HCT116 (cell line): Measurements from ENCODE around the gene HSF4. TPM values are rescaled to one million over a fixed set of nuclear protein-coding genes. Genes with fewer than 3 reads are reported as not detected.

Experiments
- ATAC-seq: fragments of 200-7000 bp; cut with Tn5 transposase; 2 replicates; pipeline ENCODE4 v1.9.1; 2020; ENCODE audit warnings: mild to moderate bottlenecking, moderate library complexity
- BruUV-seq: library from RNA; stranded (reverse); fragments of 400-500 nt; replicated peaks from 2 replicates; lab custom pipeline; 2021; lab: Mats Ljungman, UMichigan
- CTCF ChIA-PET: fragments of 300-600 bp; sonication (Branson Sonifier 250); formaldehyde crosslinking; loops from one replicate; lab custom pipeline; 2021; ENCODE audit warnings: antibody characterized with exemption; lab: Charles Lee
- POLR2A ChIA-PET: fragments of 300-600, 350-600 bp; sonication (Branson Sonifier 250); formaldehyde crosslinking; loops from one replicate; lab custom pipeline; 2021; ENCODE audit warnings: antibody characterized with exemption; lab: Charles Lee
- RAD21 ChIA-PET, 2 experiments: fragments of 300-600 bp; sonication (Branson Sonifier 250); formaldehyde crosslinking; loops; one replicate each; lab custom pipeline; 2023; ENCODE audit warnings: low total read pairs in 2 of 2; ENCODE audit not compliant: uncharacterized antibody in 2 of 2, unreplicated experiment in 2 of 2, low non-redundant PET in 1 of 2; lab: Charles Lee
- DNase-seq: peaks from one replicate; pipeline ENCODE4 v3.0.0-alpha.2; 2010; ENCODE audit warnings: low read depth, low spot score
- H2AFZ ChIP-seq: fragments of 200-600 bp; shearing (Covaris generic), sonication (generic); 2 replicates; pipeline ENCODE4 v1.6.1; 2017; ENCODE audit warnings: low read depth, mixed run types, mixed read lengths, antibody characterized with exemption, low read length; ENCODE audit not compliant: poor library complexity, severe bottlenecking
- H3K27ac ChIP-seq: 2 replicates; pipeline ENCODE4 v1.5.1; 2012; ENCODE audit warnings: low read depth, low read length
- H3K27me3 ChIP-seq: fragments of 200-600 bp; sonication (generic); 2 replicates; pipeline ENCODE4 v1.6.1; 2016; ENCODE audit warnings: mixed run types, low read length, mixed read lengths; ENCODE audit not compliant: insufficient read depth
- H3K36me3 ChIP-seq, 2 experiments: fragments of 200-500 bp in 1 of 2; fragments of 200-600 bp in 1 of 2; sonication (Bioruptor generic) in 1 of 2; sonication (generic) in 1 of 2; 2 replicates each; pipeline versions ENCODE4 v1.5.1 to v1.6.1; 2014 to 2016; ENCODE audit warnings: low read length in 2 of 2, inconsistent platforms in 1 of 2, mixed read lengths in 1 of 2, mixed run types in 1 of 2; ENCODE audit not compliant: insufficient read depth in 2 of 2, control insufficient read depth in 1 of 2
- H3K4me1 ChIP-seq, 2 experiments: fragments of 200-600 bp in 1 of 2; sonication (generic) in 1 of 2; 2 replicates each; pipeline versions ENCODE4 v1.5.1 to v1.6.1; 2012 to 2017; ENCODE audit warnings: low read length in 2 of 2, inconsistent platforms in 1 of 2, mild to moderate bottlenecking in 1 of 2, mixed read lengths in 1 of 2, mixed run types in 1 of 2, moderate library complexity in 1 of 2; ENCODE audit not compliant: insufficient read depth in 2 of 2, control insufficient read depth in 1 of 2
- H3K4me2 ChIP-seq: fragments of 200-600 bp; sonication (generic); 2 replicates; pipeline ENCODE4 v1.6.1; 2017; ENCODE audit warnings: mixed run types, low read length, mixed read lengths
- H3K4me3 ChIP-seq, 2 experiments: fragments of 200-600 bp in 1 of 2; sonication (generic) in 1 of 2; replicated peaks in 1 of 2; 2 replicates each; pipeline ENCODE4 v1.5.1; 2011 to 2016; ENCODE audit warnings: low read length in 2 of 2, control low read depth in 1 of 2, low read depth in 1 of 2, mild to moderate bottlenecking in 1 of 2, mixed read lengths in 1 of 2, mixed run types in 1 of 2
- H3K79me2 ChIP-seq: fragments of 200-600 bp; sonication (generic); 2 replicates; pipeline ENCODE4 v1.6.1; 2017; ENCODE audit warnings: mild to moderate bottlenecking, mixed run types, low read length, moderate library complexity, mixed read lengths; ENCODE audit not compliant: insufficient read depth
- H3K9ac ChIP-seq: fragments of 200-600 bp; sonication (generic); 2 replicates; pipeline ENCODE4 v1.6.1; 2016; ENCODE audit warnings: low read length, mixed read lengths
- H3K9me2 ChIP-seq: fragments of 200-600 bp; sonication (generic), shearing (Covaris generic); 2 replicates; pipeline ENCODE4 v1.6.1; 2017; ENCODE audit warnings: mixed run types, mild to moderate bottlenecking, moderate library complexity; ENCODE audit not compliant: insufficient read depth
- H3K9me3 ChIP-seq, 2 experiments: fragments of 200-500 bp in 1 of 2; fragments of 200-600 bp in 1 of 2; sonication (Bioruptor generic) in 1 of 2; sonication (generic) in 1 of 2; 2 replicates each; pipeline ENCODE4 v1.6.1; 2014 to 2017; ENCODE audit warnings: low read length in 2 of 2, mixed read lengths in 2 of 2, inconsistent platforms in 1 of 2, low read depth in 1 of 2, mild to moderate bottlenecking in 1 of 2, mixed run types in 1 of 2, moderate library complexity in 1 of 2; ENCODE audit not compliant: control insufficient read depth in 1 of 2, insufficient read depth in 1 of 2
- H4K20me1 ChIP-seq: fragments of 200-600 bp; sonication (generic), shearing (Covaris generic); 2 replicates; pipeline ENCODE4 v1.6.1; 2017; ENCODE audit warnings: mixed run types, mild to moderate bottlenecking, moderate library complexity; ENCODE audit not compliant: insufficient read depth
- ATF3 ChIP-seq: IDR thresholded peaks from 2 replicates; pipeline ENCODE4 v1.6.1; 2012
- CTCF ChIP-seq, 3 experiments: fragments of 200-600 bp in 1 of 3; sonication (generic) in 1 of 3; IDR thresholded peaks in 2 of 3; conservative IDR thresholded peaks in 1 of 3; 2 replicates each; pipeline ENCODE4 v1.5.1; 2012 to 2017; ENCODE audit warnings: low read depth in 2 of 3, low read length in 2 of 3, antibody characterized with exemption in 1 of 3, borderline replicate concordance in 1 of 3, control low read depth in 1 of 3, mild to moderate bottlenecking in 1 of 3, mixed read lengths in 1 of 3, mixed run types in 1 of 3, moderate library complexity in 1 of 3; ENCODE audit not compliant: insufficient read depth in 1 of 3
- POLR2A ChIP-seq: IDR thresholded peaks from 2 replicates; pipeline ENCODE4 v1.7.0; 2011; ENCODE audit warnings: borderline replicate concordance; ENCODE audit not compliant: insufficient read depth, insufficient read length; ENCODE audit errors: extremely low read depth
- POLR2AphosphoS5 ChIP-seq: IDR thresholded peaks from 2 replicates; pipeline ENCODE4 v1.6.1; 2011; ENCODE audit warnings: mild to moderate bottlenecking, low read depth, low read length, moderate library complexity
- SIN3A ChIP-seq: IDR thresholded peaks from 2 replicates; pipeline ENCODE4 v1.6.1; 2012; ENCODE audit warnings: low read depth
- TCF7L2 ChIP-seq: IDR thresholded peaks from 2 replicates; pipeline ENCODE4 v1.7.0; 2011; ENCODE audit warnings: borderline replicate concordance, inconsistent platforms; ENCODE audit not compliant: insufficient read depth, insufficient read length; ENCODE audit errors: extremely low read depth
- YY1 ChIP-seq: IDR thresholded peaks from 2 replicates; pipeline ENCODE4 v1.6.1; 2011; ENCODE audit warnings: low read length, low read depth, moderate library complexity, mild to moderate bottlenecking; ENCODE audit not compliant: insufficient replicate concordance; ENCODE audit errors: extremely low read depth
- ZFX ChIP-seq: fragments of 450-650 bp; IDR thresholded peaks from 2 replicates; pipeline ENCODE4 v1.6.1; 2017
- ZNF274 ChIP-seq: fragments of 200-500 bp; sonication (Bioruptor generic); IDR thresholded peaks from 2 replicates; pipeline ENCODE4 v1.6.1; 2014; ENCODE audit warnings: mild to moderate bottlenecking, low read depth, low read length, inconsistent platforms
- intact Hi-C: fragments of 100-400 bp; cut with micrococcal nuclease; formaldehyde crosslinking; loops from 2 replicates; pipeline ENCODE4 v1.10.0; 2022
- total RNA-seq: library from RNA; stranded (reverse); gene quantifications from one replicate; pipeline ENCODE4 v1.2.1, GENCODE V29; 2021; ENCODE audit not compliant: unreplicated experiment

Gene HSF4
- total RNA-seq, 1 experiment from 2014 or later = 46.6 TPM

GRCh38 chr16:67173808-67174705 lies 9.5 kb downstream of the HSF4 start:
- H3K9ac ChIP-seq = peak overlapping the region; percentile 84
- peaks cover 8% of the 10 kb centered on the region; the same call in 1 of the 2 replicates for H3K79me2 ChIP-seq
- no peaks in the 10 kb centered on the region for H3K9me2 ChIP-seq
- peak overlapping the region; percentile 75 for H3K4me2 ChIP-seq
- peak overlapping the region; percentile 97 for H3K27ac ChIP-seq
- ChIA-PET CTCF (interaction anchor here (0.7 to 2.4 kb wide), 5 partner anchors 13 to 156 kb away, joined by 3 to 9 read pairs (median 8); no protein-coding TSS in a partner anchor), RAD21 (interaction anchor here (0.6 to 1.2 kb wide), 2 partner anchors 72 to 156 kb away, joined by 3 read pairs; no protein-coding TSS in a partner anchor), POLR2A (interaction anchor here (0.8 to 2.0 kb wide), 4 partner anchors 10 to 301 kb away, joined by 3 to 11 read pairs (median 4); partner anchors contain the start of gene MATCAP1)
- peak; percentile 79 for TF ChIP-seq POLR2AphosphoS5
- no peak for TF ChIP-seq ZNF274
- TF ChIP-seq POLR2A = no peak
- no peak for TF ChIP-seq ATF3
- peak in 1 of 3 experiments; percentile 18; a peak in 2 of 6 replicates for TF ChIP-seq CTCF (IDR thresholded peaks at IDR 0.05 in 2 of 3, conservative IDR thresholded peaks at IDR 0.05 in 1 of 3; ENCODE audit: borderline replicate concordance in 1 of 3, insufficient read depth in 1 of 3, low read depth in 2 of 3, low read length in 2 of 3)
- TF ChIP-seq TCF7L2 = peak; percentile 30
- peak; percentile 27; the same call in 1 of the 2 replicates for TF ChIP-seq ZFX
- TF ChIP-seq SIN3A = no peak
- no peak for TF ChIP-seq YY1
- peak overlapping the region; percentile 67 to 70 for H3K4me3 ChIP-seq
- intact Hi-C loops = loop anchor here (1.0 kb wide), 1 partner anchor 159 kb away; no protein-coding TSS in a partner anchor
- H3K36me3 ChIP-seq = 0 out of 4 replicates have a peak, but pooled peaks cover 0 to 6% of the 10 kb centered on the region in 2 experiments
- DNase-seq (no peak), ATAC-seq (peak; percentile 63)
- BruUV-seq = no TSS peak
- peaks cover 57 to 90% of the 10 kb centered on the region in 2 experiments for H3K4me1 ChIP-seq
- H3K9me3 ChIP-seq = no peaks in the 10 kb centered on the region
- H4K20me1 ChIP-seq = no peaks in the 10 kb centered on the region
- no peak overlapping the region for H2AFZ ChIP-seq
- H3K27me3 ChIP-seq = no peaks in the 10 kb centered on the region
